Cortex of kidney (tissue), 1 donor: ENCODE data around the gene C1orf216.
"Not testable (repeated sequence)": the region's sequence is repeated elsewhere in the genome, so short reads cannot be mapped to it uniquely, and the experiment has no call there.

Experiments used
- DNase-seq: peaks from one replicate; lab custom pipeline; 2025; lab: John Stamatoyannopoulos, UW

The C1orf216 gene

DNA sequence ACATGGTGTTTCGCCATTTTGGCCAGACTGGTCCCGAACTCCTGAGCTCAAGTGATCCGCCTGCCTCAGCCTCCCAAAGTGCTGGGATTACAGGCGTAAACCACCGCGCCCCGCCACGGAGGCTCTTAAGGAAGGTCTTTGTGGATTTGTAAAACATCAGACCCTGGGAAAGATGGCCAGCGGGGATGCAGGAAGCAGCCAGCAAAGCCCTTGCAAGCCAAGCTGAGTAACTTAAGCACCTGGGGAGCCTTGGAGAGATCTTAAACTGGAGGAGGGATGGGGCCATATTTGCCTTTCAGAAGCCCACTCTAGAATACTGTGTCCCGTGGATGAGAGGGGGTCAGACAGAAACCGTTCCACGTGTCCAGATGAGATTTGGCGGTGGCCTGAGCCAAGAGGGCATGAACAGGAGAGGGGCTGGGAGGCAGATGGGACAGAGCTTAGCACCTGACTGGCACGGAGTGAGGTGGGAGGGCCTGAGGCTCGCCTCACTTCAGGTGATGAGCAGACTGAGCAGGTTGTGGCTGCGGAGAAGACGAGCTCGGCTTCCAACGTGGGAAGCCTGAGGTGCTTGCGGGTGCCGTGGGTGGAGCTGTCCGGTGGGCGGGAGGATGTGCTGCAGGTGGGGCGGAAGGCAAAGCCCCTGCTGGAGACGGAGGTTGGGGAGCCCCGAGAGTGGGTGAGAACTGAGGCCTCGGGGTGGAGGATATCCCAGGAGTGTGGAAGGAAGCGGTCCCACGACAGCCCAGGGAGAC is 11.7 kb downstream of the C1orf216 start:
- DNase-seq: no peak

DNA sequence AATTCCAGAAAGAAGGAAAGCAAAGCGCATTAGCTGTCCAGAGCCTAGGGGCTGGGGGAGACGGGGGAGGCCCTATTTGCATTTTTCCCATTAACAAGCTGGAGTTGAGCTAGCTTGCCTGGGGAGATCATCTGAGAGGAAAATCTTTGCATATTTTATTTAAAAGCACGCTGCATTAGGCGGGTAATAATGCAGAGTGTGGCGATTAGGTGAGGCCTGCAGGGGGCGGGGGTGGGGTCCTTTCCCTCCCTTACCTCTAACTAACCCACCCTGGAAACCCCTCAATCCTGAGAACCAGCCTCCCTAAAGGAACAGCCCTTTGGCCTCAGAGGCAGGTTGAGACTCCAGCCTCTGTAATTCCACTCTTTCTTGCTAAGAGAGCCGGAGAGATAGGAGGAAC is 16.2 kb downstream of the C1orf216 start:
- no peak for DNase-seq

DNA sequence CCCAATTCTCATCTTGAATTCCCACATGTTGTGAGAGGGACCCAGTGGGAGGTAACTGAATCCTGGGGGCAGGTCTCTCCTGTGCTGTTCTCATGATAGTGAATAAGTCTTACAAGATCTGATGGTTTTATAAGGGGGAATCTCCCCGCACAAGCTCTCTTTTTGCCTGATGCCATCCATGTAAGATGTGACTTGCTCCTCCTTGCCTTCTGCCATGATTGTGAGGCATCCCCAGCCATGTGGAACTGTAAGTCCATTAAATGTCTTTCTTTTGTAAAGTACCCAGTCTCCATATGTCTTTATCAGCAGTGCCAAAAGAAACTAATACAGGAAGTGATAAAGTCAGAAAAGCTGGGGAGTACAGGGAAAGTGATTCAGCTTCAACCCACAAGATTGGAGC is 19.5 kb downstream of the C1orf216 start:
- not testable (repeated sequence) for DNase-seq

DNA sequence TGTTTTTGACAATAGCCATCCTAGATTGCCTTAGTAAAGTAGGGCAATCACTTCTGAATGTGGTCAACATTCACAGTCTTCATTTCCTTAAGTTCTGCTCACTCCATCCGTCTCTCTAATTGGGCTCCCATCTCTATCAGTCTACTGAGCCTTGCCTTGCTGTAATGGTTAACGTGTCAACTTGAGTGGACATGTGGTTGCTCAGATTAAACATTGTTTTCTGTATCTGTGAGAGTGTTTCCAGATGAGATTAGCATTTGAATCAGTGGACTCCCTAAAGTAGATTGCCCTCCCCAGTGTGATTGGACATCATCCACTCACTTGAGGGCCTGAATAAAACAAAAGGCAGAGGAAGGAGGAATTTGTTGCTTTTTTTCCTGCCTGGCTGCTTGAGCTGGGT is 26.4 kb downstream of the C1orf216 start:
- no peak for DNase-seq

DNA sequence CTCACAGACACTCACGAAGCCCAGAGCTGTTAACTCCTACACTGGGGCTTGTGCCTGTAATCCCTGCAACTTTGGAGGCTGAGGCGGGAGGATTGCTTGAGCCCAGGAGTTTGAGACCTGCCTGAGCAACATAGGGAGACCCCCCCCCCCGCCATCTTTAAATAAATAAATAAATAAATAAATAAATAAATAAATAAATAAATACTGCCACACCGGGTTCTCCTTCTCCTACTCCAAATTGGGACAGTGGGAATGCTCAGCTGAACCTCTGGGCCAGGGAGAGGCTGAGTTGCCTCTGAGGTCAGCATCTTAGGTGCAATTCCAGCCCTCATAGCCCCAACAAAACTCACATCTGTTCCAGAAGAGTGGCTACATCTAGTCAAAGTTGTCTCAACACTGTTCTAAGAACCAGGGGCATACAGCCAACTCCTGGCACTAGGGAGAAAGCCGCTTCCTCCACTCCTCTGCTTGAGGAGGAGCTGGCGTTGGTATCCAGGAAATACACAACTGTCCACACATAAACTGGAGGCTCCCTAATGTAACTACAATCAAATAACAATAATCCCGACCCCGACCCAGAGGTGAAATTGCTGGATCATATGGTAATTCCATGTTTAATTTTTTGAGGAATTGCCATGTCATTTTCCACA is 27.0 kb downstream of the C1orf216 start:
- DNase-seq: no peak

DNA sequence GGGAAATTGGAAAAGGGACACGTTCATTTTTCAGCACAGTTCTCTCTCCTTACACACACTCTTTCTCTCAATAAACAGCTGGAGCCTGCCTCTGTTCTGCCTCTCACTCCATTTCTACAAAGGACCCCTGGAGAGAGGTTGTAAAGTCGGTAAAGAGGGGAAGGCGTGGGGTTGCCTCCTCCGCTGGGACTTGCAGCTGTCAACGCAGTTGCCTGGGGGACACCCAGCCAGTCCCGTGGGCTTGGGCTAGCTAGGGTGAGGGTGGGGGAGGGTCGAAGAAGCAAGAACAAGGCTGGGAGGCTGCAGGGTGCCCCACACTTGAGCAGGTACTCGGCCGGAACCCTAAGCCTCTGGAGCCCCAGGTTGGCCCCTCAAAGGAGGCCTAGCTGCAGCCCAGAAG is 27.6 kb downstream of the C1orf216 start:
- DNase-seq: no peak

DNA sequence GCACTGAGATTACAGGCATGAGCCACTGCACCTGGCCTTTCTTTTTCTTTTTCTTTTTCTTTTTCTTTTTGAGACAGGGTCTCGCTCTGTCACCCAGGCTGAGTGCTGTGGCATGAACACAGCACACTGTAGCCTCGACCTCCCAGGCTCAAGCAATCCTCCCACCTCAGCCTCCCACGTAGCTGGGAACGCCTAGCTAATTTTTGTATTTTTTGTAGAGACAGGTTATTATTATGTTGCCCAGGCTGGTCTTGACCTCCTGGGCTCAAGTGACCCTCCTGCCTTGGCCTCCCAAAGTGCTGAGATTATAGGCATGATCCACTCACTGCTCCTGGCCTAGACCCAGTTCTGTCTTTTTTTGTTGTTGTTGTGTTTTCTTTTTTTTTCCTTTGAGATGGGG is 28.6 kb downstream of the C1orf216 start:
- not testable (repeated sequence) for DNase-seq

DNA sequence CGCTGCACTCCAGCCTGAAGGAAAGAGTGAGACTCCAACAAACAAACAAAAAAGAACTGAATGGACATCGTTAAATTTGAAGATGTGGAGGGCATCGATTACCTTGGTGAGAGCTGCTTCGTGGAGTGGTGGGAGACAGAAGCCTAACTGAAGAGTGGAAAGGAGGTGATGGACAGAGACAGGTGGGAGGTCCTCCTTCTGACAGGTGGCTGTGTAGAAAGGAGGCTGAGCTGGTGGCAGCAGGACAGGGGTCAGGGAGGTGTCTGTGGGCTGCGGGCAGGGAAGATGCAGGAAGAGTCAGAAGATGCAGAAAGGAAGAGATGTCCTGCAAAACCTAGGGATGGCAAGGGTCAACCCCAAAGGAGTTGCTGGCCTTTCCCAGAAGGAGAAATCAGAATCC is 30.5 kb downstream of the C1orf216 start:
- DNase-seq: no peak

DNA sequence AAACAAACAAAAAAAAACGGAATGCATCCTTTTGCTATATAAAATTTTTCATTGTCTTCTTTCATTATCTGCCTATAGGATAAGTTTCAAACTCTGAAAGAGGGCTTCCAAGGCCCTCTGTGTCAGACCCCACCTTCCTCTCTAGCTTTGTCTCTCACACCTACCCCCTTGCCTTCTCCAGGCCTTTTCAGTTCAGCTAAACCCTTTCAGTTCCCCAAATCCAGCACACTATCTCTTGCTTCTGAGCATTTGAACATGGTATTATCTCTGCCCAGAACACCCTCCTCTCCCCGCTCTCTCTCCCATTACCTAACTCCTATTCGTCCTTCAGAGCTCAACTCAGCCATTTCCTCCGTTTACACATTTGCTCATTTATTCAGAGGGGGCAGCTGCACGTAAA is 35.7 kb downstream of the C1orf216 start:
- no peak for DNase-seq

DNA sequence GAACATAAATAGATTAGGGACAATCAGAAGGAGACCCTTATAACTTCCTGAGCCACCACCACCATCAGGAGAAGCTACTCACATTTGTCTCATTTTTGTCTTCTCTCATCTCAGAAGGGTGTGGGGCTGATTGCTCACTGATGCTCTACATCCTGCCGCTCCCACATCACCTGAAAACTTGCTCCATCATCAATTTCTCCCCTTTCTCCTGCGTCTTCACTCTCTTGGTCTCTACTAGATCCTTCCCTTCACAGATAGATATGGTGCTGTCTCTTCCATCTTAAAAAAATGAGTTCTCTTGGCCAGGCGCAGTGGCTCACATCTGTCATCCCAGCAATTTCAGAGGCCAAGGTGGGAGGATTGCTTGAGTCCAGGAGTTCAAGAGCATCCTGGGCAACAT is 38.4 kb downstream of the C1orf216 start:
- no peak for DNase-seq

DNA sequence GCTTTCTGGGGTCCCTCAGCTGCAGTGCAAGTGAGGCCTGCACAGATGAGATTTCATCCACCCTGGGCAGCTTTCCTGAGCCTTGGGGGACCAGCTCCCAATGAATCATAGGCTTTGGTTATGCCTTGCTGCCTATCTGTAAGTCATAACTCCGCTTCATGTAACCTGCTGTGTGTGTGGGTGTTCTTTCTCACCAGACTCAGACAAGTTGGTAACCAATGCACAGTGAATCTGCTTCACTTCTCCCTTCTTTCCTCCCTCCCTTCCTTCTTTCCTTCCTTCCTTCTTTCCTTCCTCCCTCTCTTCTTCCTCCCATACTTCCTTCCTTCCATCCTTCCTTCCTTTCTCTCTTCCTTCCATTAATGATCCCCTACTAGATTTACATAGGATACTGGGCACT is 42.9 kb downstream of the C1orf216 start:
- no peak for DNase-seq

DNA sequence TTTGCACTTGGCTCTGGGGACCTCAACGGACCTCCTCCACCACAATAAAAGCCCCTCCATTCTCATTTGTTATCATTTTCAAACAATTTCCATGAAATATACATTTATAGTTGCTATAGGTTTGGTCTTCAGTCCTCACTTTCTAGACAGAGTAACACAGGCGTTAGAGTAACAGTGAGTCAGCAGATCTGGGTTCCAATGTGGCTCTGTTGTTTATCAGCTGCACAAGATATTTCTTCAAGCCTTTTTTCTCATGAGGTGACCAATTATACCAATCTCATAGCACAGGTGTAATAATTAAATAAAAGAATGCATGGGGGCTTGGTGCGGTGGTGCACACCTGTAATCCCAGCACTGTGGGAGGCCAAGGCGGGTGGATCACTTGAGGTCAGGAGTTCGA is 44.6 kb downstream of the C1orf216 start:
- DNase-seq: no peak

DNA sequence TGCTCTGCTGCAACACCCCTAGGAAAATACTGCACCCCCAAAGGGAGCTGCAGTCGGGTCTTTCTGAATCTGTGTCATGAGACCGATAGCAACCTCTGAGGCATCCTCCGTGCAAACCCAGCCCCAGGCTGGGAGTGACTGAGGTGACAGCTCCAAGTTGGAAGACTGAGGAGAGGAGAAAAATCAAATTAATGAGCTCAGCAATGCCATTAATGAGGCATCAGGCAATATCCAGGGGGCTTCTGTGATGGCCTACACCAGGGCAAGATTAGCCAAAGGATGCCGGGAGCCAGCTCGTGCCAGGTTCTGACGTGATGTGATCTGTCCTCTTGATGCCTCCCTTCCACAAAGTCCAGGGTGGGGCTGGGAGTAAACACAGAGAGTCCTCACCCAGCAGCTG is 46.6 kb downstream of the C1orf216 start:
- DNase-seq: no peak

DNA sequence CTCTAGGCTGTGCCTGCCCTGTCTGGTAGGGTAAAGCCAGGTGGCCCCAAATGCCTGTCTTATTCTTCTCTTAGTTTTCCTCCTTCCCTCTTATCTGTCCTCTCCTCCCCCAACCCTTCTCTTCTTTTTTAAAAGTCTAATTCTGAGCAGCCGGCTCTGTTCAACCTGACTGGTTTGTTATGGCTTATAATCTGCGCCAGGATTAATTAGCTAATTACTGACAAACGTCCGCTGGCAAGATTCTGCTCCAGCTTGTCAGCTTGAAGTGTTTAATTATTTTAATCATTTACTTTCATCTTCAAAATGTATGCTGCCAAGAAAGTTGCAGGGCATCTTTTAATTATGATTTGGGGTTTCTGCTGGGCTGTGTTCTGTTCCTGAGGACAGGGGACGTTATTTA is 50.2 kb downstream of the C1orf216 start:
- no peak for DNase-seq

DNA sequence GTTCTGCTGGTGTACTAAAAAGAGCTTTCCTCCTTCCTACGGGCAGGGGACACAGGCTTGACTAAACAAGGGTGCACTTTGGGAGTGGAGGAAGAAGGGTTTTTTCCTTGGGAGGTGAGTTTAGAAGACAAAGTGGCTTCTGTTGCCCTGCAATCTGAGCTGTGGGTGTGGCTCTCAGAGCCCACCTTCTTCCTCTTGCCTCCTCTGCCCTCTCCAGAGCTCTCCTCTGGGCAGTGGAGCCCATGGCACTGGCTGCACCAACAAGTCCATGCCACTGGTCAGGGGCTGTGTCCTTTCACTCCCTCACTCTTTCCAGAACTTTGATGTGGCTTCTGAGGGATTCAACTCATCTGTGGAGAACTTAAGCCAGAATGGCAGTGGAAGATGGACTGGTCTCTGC is 51.8 kb downstream of the C1orf216 start:
- no peak for DNase-seq

DNA sequence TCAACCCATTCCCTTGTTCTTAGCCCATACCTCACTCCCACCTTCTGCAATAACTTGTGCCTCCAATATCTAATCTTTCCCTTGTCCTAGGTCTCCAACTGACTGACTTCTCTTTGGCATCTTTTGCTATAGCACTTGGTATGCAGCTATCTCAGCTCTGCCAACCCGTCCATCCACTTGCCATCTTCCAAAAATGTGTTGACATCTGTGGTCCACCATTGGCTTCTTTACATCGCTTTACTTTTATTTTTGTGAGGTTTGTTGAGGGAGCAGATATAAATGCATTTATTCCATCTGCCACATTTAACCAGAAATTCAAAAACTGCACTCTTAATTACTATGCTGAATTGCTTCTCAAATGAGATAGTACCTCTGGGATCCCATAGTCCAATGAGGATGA is 52.5 kb downstream of the C1orf216 start:
- no peak for DNase-seq
